Stimulated activated CD4-positive, alpha-beta T cell treated with anti-CD3 and anti-CD28 coated beads, Interleukin-15, amount 100 ng/mL, for 48 hours (primary cell): ENCODE measurements around the gene HMMR.
"Not testable (repeated sequence)": the region's sequence is repeated elsewhere in the genome, so short reads cannot be mapped to it uniquely, and the experiment has no call there.

Experiments used
- DNase-seq, 2 donors: peaks; one replicate each; pipeline ENCODE4 v3.0.0-alpha.2; 2020; ENCODE audit warnings: low read depth in 2 of 2

Gene HMMR, protein sequence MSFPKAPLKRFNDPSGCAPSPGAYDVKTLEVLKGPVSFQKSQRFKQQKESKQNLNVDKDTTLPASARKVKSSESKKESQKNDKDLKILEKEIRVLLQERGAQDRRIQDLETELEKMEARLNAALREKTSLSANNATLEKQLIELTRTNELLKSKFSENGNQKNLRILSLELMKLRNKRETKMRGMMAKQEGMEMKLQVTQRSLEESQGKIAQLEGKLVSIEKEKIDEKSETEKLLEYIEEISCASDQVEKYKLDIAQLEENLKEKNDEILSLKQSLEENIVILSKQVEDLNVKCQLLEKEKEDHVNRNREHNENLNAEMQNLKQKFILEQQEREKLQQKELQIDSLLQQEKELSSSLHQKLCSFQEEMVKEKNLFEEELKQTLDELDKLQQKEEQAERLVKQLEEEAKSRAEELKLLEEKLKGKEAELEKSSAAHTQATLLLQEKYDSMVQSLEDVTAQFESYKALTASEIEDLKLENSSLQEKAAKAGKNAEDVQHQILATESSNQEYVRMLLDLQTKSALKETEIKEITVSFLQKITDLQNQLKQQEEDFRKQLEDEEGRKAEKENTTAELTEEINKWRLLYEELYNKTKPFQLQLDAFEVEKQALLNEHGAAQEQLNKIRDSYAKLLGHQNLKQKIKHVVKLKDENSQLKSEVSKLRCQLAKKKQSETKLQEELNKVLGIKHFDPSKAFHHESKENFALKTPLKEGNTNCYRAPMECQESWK

DNA sequence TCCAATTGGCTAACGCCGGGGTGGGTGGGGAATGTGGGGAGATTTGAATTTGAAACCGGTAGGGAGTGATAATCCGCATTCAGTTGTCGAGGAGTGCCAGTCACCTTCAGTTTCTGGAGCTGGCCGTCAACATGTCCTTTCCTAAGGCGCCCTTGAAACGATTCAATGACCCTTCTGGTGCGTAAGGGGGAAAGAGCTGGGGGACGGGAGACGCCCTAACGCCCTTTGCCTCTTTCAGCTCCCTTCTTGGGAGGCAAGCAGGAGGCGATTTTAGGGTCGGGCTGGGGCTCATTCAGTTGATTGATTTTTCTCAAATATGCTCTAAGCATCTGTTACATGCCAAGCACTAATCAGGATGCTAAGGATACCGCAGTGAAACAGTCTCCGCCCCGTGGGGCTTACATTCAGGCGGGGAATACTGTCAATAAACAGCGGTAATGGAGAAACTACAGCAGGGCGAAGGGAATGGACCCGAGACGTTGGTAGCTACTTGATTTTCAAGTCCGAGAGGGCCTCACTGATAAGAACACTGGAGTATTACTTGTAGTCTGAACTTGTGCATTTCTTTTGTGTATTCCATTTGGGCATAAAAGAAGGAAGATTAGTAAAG lies at the start of gene HMMR:
Gene HMMR, plus strand, starts transcription at position 71 of the 610 bp plus-strand sequence. Its CDS starts 61 bp downstream, at position 132.
- DNase-seq: no peak

DNA sequence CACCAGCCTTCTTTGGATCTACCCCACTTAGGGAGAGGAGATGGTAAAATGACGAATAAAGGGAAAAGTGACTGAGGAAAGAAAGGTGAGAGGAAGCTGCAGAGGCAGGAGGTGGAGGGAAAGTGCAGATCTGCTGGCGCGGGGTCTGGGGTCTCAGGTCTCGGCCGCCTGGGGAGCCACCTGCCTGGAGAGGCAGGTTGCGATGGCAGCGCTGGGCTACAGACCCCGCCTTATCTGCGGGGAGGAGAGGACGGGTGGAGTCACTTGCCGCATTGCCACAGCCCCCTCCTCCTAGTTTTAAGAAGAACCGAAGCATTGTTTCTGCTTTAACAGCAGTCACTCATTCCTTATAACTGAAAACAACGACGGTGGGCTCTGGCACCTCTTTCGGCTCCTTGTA lies 44.8 kb upstream of the HMMR start:
- not testable (repeated sequence) for DNase-seq

DNA sequence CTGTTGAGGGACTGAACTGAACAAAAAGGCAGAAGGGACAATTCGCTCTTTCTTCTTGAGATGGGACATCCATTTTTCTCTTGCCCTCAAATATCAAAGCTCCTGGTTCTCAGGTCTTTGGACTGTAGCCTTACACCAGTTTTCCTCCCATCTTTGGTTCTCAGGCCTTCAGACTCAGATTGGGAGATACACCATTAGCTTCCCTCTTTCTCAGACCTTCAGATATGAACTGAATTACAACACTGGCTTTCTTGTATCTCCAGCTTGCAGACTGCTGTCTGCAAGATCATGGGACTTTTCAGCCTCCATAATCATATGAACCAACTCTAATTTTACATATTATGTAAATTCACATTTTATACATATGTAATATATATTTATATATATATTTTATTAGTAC lies 35.6 kb upstream of the HMMR start:
- DNase-seq: no peak

DNA sequence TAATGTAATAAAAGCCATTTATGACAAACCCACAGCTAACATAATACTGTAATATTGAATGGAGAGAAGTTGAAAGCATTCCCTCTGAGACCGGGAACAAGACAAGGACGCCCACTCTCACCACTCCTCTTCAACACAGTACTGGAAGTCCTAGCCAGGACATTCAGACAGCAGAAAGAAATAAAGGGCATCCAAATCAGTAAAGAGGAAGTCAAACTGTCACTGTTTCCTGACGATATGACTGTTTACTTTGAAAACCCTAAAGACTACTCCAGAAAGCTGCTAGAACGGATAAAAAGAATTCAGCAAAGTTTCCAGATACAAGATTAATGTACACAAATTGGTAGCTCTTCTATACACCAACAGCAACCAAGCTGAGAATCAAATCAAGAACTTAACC lies 34.3 kb upstream of the HMMR start:
- DNase-seq: not testable (repeated sequence)

DNA sequence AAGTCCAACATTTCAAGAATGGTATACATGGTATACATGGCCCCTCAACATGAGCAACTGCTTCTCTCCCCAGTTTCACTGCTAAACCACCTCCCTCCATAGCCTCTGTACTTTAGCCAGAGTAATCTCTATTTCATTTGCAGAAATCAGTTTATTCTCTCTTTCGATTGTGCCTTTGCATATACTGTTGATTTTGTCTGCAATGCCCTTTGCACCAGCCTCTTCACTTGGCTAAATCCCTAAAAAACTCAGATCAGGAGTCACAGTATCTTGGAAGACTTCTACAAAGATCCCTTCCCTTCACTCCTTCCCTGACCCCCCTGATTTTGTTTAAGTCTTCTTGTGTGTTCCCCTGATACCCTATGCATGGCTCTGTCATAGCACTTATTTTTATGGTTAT lies 27.9 kb upstream of the HMMR start:
- no peak for DNase-seq

DNA sequence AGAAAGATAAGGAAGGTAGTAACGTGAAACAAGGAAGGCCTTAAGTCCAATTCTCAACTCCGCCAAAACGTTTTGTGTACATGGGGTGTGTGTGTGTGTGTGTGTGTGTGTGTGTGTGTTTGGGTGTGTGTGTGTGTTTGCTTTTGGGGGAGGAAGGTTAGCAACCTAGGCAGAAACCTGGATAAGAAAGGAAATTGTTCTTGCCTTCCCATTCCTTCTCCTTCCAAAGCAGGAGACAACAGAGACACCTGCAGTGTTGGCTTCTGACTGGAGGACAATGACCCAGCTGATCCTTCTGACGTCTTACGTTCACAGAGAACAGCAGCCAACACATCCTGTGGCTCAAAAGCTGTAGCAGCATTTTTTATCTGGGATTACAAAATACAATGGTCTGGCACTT lies 27.2 kb upstream of the HMMR start:
- no peak for DNase-seq

DNA sequence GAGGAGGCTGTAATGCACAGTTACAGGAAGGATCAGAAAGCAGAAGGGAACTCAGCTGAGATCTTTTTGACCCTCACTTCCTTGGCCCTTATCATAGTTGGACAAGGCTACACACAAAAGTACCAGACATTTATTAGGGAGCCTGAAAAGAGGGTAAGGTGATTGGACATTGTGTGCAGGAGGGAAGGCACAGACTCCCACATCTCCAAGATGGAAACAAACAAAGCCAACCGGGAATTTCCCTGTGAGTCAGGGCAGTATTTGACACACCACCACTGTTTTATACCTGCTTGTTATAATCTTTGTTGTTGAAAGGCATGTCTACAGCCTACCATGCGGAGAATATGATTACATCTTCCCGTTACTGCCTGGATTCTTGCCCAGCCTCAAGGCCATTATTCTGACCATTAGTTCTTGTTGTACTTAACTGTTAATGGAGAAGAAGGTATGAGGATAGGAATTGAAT lies 26.0 kb upstream of the HMMR start:
- no peak for DNase-seq

DNA sequence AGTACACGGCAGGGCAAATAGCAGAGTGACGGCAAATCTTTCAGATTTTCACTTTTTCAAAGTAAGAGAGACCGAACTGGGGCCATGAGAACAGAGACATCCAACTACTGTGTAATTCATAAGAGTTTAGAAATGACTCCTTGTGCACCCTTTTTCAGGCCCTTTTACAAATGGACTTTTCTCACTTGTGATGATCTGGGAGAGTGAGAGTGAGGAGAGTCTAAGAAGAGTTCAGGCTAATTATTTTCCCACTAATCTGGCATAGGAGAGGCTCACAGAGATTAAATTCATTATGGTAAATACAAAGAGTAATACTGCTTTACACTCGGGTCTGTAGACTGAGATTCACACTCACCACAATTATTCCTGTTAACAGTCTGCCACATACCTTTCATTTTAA lies 23.9 kb upstream of the HMMR start:
- no peak for DNase-seq

DNA sequence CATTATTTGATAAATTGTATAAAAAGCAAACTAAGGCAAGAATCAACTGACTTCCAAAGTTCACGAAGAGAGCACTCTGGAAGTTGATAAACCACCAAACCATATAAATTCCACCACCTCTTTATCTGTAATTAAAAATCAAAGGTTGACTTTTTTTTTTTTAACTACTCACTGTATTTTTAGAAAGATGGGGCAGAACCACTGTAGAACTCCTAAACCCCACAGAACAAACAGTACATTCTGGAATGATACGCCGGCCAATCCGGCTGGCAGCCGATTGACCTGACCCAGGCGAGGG lies 23.5 kb upstream of the HMMR start:
- no peak for DNase-seq

DNA sequence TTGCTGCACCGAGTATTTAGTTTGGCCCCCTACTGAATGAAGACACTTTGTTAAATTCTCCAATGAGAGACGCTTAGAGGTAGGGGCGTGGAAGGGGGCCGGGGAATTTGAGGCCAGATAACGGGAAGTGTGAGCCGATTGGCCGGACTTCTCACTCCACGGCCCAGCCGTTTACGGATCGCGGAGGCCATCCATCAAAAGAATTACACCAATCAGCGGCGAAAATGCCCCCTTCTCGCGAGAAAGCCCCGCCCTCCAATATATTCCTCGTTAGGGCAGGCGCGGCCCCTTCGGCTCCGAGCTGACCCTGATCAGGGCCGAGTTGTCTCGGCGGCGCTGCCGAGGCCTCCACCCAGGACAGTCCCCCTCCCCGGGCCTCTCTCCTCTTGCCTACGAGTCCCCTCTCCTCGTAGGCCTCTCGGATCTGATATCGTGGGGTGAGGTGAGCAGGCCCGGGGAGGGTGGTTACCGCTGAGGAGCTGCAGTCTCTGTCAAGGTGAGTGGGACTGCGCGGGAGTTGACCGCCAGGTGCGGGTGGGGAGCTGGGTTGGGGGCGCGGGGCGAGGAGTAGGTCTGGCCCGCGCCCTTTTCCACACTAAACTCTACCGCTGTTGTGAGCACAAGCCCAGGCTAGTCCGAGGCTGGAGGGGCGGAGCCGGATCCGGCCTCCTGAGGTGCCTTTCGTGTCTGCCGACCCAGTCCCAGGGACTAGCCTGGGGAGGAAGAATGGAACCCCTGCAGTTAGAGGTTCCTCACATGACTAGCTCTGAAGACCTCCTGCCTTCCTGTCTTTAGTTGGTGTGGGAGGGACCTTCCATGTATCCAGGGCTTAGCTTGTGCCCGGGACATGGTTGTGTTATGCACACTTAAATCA lies 22.9 kb upstream of the HMMR start, which contains the start of gene CCNG1:
Gene CCNG1, plus strand, starts transcription at position 287 of the 874 bp plus-strand sequence. CDS start 1,662 bp downstream, outside the sequence.
- peak; percentile 86 to 87 for DNase-seq

DNA sequence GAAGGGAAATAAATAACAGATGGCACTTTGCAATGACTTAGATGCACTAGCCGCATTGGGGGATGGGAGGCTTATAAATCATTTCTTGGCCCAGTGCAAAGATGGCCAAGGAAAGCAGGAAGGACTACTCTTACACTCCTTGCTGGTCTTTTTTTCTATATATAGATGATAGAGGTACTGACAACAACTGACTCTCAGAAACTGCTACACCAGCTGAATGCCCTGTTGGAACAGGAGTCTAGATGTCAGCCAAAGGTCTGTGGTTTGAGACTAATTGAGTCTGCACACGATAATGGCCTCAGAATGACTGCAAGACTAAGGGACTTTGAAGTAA lies 21.4 kb upstream of the HMMR start:
- DNase-seq: no peak

DNA sequence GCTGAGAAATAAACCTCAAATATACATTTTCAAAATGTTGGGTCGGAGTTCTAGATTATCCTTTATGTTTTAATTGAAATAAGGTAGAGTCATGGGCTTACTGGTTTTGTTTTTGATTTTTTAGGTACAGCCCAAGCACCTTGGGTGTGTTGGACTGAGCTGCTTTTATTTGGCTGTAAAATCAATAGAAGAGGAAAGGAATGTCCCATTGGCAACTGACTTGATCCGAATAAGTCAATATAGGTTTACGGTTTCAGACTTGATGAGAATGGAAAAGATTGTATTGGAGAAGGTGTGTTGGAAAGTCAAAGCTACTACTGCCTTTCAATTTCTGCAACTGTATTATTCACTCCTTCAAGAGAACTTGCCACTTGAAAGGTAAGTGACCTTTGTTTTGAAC lies 19.5 kb upstream of the HMMR start:
- no peak for DNase-seq

DNA sequence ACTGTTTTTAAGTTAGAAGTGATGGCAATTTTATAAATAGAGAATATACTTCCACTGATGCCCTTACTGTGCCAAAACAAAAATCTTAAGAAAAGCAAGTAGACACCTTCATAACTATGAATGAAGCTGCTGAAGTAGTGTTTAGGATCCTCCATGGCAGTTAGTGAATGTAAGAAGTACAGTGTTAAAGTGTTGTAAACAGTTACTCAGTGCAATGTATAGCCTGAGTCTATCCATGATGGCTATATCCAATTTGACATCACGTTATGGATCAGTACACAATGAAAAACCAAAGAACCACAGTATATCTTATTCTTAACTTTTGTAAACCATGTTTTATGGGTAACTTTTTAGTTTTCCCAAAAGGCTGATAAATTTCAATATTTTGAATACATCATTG lies 15.9 kb upstream of the HMMR start:
- no peak for DNase-seq

DNA sequence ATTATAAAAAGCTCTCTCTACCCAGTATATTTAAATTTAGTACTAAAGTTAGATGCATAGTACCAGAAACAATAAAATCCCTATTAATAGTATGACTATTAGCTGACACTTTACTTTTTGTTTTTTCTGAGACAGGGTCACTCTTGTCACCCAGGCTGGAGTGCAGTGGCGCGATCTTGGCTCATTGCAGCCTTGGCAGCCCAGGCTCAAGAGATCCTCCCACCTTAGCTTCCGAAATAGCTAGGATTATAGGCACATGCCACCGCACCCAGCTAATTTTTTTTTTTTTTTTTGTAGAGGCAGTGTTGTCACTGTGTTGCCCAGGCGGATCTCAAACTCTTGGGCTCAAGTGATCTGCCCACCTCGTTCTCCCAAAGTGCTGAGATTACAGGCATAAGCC lies 15.1 kb upstream of the HMMR start:
- no peak for DNase-seq

DNA sequence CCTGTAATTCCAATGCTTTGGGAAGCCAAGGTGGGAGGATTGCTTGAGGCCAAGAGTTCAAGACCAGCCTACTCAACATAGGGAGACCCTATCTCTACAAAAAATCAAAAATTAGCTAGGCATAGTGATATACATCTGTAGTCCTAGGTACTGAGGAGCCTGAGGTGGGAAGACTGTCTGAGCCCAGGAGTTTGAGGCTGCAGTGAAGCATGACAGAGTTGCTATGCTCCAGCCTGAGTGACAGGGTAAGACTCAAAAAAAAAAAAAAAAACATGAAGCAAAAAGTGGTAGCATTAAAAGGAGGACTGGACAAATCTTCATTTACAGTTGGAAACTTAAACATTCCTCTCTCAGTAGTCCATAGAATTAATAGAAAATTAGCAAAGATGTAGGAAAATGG lies 13.2 kb upstream of the HMMR start:
- no peak for DNase-seq

DNA sequence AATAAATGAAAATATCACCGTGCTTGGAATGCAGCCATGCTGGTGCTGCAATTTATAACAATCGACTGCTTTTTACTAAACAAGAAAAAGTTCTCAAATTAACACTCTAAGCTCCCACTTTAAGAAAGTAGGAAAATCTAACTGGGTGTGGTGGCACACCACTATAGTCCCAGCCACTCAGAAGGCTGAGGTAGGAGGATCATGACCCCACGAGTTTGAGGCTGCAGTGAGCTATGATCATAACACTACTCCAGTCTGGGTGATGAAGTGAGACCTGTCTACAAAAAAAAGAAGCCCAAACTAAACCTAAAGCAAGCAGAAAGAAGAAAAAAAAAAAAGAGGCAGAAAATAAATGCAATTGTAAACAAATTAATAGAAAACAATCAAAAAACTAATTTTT lies 12.6 kb upstream of the HMMR start:
- DNase-seq: no peak

DNA sequence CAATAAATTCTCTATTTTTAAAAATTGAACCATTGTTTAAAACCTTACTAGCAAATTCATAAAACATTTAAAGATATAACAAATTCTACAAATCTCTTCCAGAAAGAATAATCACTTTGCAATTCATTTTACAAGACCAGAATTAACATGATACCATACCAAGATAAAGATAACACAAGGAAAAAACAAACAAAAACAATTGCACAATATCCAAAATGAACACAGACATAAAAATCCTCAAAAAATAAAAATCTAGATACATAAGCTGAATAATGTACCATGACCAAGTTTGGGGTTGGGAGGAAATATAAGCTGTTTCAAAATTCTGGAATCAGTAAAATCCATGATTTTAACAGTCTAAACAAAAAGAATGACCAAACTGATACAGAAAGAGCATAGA lies 11.9 kb upstream of the HMMR start:
- no peak for DNase-seq

DNA sequence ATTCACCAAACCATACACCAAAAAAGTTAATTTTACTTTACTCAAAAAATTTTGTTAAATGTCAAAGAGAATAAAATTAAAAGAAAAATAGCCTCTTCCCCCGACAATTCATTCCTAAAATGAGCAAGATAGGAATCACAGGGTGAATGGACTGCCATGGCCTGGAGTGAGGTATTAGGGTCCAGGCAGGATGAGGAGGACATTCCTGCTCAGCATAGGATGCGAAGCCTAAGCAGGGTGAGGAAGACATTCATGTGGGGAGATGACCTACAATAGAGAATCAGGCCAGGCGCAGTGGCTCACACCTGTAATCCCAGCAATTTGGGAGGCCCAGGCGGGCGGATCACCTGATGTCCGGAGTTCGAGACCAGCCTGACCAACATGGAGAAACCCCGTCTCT lies 8.9 kb upstream of the HMMR start:
- no peak for DNase-seq

DNA sequence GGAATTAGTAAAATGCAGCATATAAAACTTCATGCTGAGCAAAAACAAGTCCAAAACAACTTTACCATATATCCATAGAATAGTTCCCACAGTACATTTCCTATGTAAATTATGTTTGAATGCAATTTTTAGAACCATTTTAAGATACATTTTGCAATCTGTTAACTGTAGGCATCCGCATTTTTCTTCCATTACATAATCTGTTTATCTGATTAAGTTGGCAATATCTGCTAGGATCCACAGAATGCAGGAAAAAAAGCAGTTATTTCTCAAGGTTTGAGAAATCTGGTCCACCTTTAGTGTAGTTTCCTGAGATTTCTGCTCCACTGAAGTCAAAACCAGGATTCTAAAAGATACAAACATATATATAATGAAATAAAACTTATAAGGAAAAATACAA lies 6.7 kb upstream of the HMMR start:
- no peak for DNase-seq

DNA sequence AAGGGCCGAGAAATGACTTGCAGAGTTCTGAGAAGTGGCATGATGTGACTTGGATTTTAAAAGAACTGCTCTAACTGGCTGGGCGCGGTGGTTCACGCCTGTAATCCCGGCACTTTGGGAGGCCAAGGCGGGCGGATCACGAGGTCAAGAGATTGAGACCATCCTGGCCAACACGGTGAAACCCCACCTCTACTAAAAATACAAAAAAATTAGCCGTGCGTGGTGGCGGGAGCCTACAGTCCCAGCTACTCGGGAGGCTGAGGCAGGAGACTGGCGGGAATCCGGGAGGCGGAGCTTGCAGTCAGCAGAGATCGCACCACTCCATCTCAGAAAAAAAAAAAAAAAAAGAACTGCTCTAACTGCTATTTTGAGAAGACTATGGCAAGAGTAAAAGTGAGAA lies 5.0 kb upstream of the HMMR start:
- not testable (repeated sequence) for DNase-seq

DNA sequence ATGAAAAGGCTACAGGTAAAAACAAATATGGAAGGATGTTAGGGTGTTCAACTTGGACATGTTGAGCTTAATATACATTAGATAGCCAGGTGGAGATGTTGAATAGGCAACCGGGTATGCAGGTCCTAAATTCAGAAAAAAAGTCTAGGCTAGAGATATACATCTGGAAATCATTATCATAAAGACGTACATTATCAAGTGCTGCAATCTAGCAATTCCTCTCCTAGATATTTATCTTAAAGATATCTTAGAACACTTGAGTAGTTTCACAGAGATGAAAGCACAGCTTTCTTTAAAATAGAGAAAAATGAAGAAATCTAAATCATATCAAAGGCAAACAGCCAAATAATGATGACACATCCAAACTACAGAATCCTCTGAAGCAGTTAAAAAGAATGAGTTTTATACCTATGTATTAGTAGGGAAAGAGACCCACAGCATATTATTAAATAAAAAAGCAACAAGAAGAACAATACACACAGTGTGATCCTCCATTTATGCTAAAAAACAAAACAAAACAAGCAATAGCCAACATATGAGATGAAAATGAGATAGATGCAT lies 4.3 kb upstream of the HMMR start:
- DNase-seq: no peak

DNA sequence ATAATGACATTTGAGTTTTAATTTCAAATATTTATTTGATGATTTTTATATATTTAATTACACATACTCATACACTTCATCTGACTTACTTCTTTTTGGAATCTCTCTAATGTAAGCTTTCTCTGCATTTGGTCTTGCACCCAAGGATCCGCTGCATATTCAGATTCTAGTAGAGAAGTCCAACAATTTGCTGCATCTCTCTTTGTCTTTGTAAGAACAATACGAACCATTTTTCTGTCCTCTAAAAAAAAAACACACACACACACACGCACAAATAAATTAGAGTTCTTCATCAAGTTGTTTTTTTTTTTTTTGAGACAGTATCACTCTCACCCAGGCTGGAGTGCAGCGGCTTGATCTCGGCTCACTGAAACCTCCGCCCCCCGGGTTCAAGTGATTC lies 3.6 kb upstream of the HMMR start:
- no peak for DNase-seq
